Measurements from ENCODE around the gene CARMIL1.

The CARMIL1 gene

DNA sequence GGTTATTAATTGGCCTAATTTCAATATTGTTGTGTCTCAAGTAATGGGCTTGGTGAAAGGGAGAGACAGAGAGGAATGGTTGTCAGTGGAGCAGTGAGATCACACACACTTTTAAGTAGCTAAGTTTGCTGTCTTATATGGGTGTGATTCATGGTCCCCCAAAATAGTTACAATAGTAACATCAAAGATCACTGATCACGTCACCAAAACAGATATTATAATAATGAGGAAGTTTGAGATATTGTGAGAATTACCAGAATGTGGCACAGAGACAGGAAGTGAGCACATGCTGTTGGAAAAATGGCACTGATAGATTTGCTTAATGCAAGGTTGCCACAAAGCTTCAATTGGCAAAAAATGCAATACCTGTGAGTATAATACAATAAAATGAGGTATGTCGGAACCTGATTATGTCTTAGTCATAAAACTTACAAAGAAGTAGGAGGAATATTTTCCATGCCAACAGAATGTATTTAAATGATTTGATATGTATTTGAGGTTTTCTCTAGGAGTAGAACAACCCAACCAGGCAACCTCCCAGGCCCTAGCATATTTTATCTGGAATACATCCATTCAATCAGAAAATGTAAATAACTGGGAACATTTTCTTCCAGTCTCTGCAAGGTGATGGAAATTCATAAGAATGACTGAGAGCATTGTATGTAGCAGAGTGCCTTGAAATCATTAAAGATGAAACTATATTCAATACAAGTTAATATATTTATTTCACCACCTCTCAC, 167.8 kb downstream of the CARMIL1 start:
- Histone ChIP-seq H3K27ac (ENCODE audit: low read depth, low read length) (no peak overlapping the region), H3K27me3 (ENCODE audit: insufficient read depth, low read length) (no peaks in the 10 kb centered on the region), H3K4me1 (ENCODE audit: insufficient read depth, low read length) (peaks cover 36% of the 10 kb centered on the region), H3K36me3 (ENCODE audit: insufficient read depth, low read length) (no peaks in the 10 kb centered on the region), H3K9ac (ENCODE audit: low read depth, low read length) (no peak overlapping the region), H3K9me3 (ENCODE audit: insufficient read depth, low read depth, low read length) (peaks cover 5% of the 10 kb centered on the region; the same call in 1 of the 2 replicates), H3K4me3 (ENCODE audit: low read length) (no peak overlapping the region)
- WGBS: 100% methylated on average over 1 of the region's 2 CpGs

DNA sequence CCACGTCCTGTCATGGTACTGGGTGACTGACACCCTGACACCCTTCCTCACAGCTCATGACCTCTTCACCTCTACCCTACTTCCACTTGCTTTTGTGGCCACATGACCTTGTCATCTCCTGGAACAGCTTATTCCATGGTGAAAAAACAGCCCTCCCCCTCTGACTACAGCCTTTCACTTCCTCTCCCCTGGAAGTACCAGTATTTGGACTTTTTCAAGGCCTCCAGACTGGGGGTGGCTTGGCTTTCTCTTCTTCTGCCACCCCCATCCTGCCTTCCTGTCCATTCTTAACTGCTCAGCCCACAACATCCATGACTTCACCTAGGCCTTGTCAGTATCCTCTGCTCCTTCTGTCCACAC, 168.4 kb downstream of the CARMIL1 start:
- no peaks in the 10 kb centered on the region for H3K27me3 ChIP-seq (ENCODE audit: insufficient read depth, low read length)
- H3K9ac ChIP-seq (ENCODE audit: low read depth, low read length): no peak overlapping the region
- H3K4me3 ChIP-seq (ENCODE audit: low read length): no peak overlapping the region
- peaks cover 31% of the 10 kb centered on the region for H3K4me1 ChIP-seq (ENCODE audit: insufficient read depth, low read length)
- no peaks in the 10 kb centered on the region for H3K36me3 ChIP-seq (ENCODE audit: insufficient read depth, low read length)
- 87% methylated on average over 1 of the region's 1 CpG for WGBS
- peaks cover 5% of the 10 kb centered on the region; the same call in 1 of the 2 replicates for H3K9me3 ChIP-seq (ENCODE audit: insufficient read depth, low read depth, low read length)
- no peak overlapping the region for H3K27ac ChIP-seq (ENCODE audit: low read depth, low read length)

DNA sequence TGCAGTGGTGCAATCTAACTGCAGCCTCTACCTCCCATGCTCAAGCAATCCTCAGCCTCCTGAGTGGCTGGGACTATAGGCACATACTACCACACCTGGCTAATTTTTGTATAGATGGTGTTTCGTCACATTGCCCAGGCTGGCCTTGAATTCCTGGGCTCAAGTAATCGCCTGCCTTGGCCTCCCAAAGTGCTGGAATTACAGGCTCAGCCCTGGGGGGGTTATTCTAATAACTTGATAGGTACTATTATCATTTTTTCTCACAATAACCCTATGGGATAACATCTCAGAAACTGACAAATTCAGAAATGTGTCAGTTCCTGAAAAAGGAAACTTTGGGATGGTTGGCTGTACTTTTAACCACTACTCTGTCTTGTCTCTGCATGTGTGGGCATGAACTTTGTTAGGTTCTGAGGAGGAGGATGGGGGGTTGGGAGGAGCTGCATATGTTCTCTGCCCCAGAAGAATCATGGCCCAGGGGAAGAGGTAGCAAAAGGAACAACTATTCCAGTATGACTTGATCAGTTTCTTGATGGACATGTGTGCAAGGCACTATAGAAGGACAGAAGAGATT, 169.9 kb downstream of the CARMIL1 start:
- Histone ChIP-seq H3K9ac (ENCODE audit: low read depth, low read length) (no peak overlapping the region), H3K36me3 (ENCODE audit: insufficient read depth, low read length) (no peaks in the 10 kb centered on the region), H3K9me3 (ENCODE audit: insufficient read depth, low read depth, low read length) (peaks cover 5% of the 10 kb centered on the region; the same call in 1 of the 2 replicates), H3K27me3 (ENCODE audit: insufficient read depth, low read length) (no peaks in the 10 kb centered on the region), H3K4me3 (ENCODE audit: low read length) (no peak overlapping the region), H3K27ac (ENCODE audit: low read depth, low read length) (no peak overlapping the region), H3K4me1 (ENCODE audit: insufficient read depth, low read length) (peaks cover 31% of the 10 kb centered on the region)
- 81% methylated on average over 2 of the region's 2 CpGs for WGBS

DNA sequence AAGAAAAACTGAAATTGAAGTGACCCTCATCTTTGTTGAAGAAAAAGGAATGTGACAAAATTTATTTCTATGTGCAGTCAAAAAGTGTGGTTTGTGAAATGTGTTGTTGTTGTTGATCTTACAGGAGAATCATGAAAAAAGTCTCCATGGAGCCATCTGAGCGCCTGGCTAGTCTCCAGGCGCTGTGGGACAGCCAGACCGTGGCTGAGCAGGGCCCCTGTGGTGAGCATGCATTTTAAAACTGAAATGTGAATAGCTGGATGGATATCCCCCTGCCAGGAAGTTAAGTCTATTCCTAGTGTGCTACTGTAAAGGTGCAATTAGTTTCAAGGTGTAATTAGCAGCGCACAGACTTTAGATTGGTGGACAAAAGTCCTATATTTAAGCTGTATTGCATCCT, 170.6 kb downstream of the CARMIL1 start:
- peaks cover 5% of the 10 kb centered on the region; the same call in 1 of the 2 replicates for H3K9me3 ChIP-seq (ENCODE audit: insufficient read depth, low read depth, low read length)
- 4% methylated on average over 4 of the region's 4 CpGs for WGBS
- H3K36me3 ChIP-seq (ENCODE audit: insufficient read depth, low read length): no peaks in the 10 kb centered on the region
- no peaks in the 10 kb centered on the region for H3K27me3 ChIP-seq (ENCODE audit: insufficient read depth, low read length)
- no peak overlapping the region for H3K9ac ChIP-seq (ENCODE audit: low read depth, low read length)
- peaks cover 31% of the 10 kb centered on the region for H3K4me1 ChIP-seq (ENCODE audit: insufficient read depth, low read length)
- H3K27ac ChIP-seq (ENCODE audit: low read depth, low read length): no peak overlapping the region; the same call in 1 of the 2 replicates
- H3K4me3 ChIP-seq (ENCODE audit: low read length): 0 out of 2 replicates have a peak overlapping the region, but pooled peaks have one; percentile 8

- Histone ChIP-seq H3K27me3 (ENCODE audit: insufficient read depth, low read length) (no peaks in the 10 kb centered on the region), H3K4me3 (ENCODE audit: low read length) (no peak overlapping the region), H3K4me1 (ENCODE audit: insufficient read depth, low read length) (peaks cover 31% of the 10 kb centered on the region), H3K36me3 (ENCODE audit: insufficient read depth, low read length) (no peaks in the 10 kb centered on the region), H3K9me3 (ENCODE audit: insufficient read depth, low read depth, low read length) (peaks cover 5% of the 10 kb centered on the region; the same call in 1 of the 2 replicates), H3K9ac (ENCODE audit: low read depth, low read length) (no peak overlapping the region), H3K27ac (ENCODE audit: low read depth, low read length) (no peak overlapping the region; the same call in 1 of the 2 replicates)
These were observed 171.5 kb downstream of the CARMIL1 start for GRCh38 chr6:25450469-25451198.

GRCh38 chr6:25452031-25452430, 172.9 kb downstream of the CARMIL1 start:
- no peak overlapping the region for H3K9ac ChIP-seq (ENCODE audit: low read depth, low read length)
- no peak overlapping the region for H3K27ac ChIP-seq (ENCODE audit: low read depth, low read length)
- 94% methylated on average over 3 of the region's 3 CpGs for WGBS
- peaks cover 31% of the 10 kb centered on the region for H3K4me1 ChIP-seq (ENCODE audit: insufficient read depth, low read length)
- no peaks in the 10 kb centered on the region for H3K27me3 ChIP-seq (ENCODE audit: insufficient read depth, low read length)
- no peak overlapping the region for H3K4me3 ChIP-seq (ENCODE audit: low read length)
- no peaks in the 10 kb centered on the region for H3K36me3 ChIP-seq (ENCODE audit: insufficient read depth, low read length)
- no peaks in the 10 kb centered on the region for H3K9me3 ChIP-seq (ENCODE audit: insufficient read depth, low read depth, low read length)

GRCh38 chr6:25453288-25453687, 174.1 kb downstream of the CARMIL1 start:
- Histone ChIP-seq H3K4me3 (ENCODE audit: low read length) (no peak overlapping the region), H3K9ac (ENCODE audit: low read depth, low read length) (no peak overlapping the region), H3K27me3 (ENCODE audit: insufficient read depth, low read length) (no peaks in the 10 kb centered on the region), H3K9me3 (ENCODE audit: insufficient read depth, low read depth, low read length) (no peaks in the 10 kb centered on the region), H3K4me1 (ENCODE audit: insufficient read depth, low read length) (peaks cover 27% of the 10 kb centered on the region), H3K27ac (ENCODE audit: low read depth, low read length) (no peak overlapping the region), H3K36me3 (ENCODE audit: insufficient read depth, low read length) (no peaks in the 10 kb centered on the region)
- WGBS: 89% methylated on average over 2 of the region's 2 CpGs

- no peaks in the 10 kb centered on the region for H3K9me3 ChIP-seq (ENCODE audit: insufficient read depth, low read depth, low read length)
- no peak overlapping the region for H3K4me3 ChIP-seq (ENCODE audit: low read length)
- peaks cover 18% of the 10 kb centered on the region for H3K4me1 ChIP-seq (ENCODE audit: insufficient read depth, low read length)
- WGBS: 90% methylated on average over 1 of the region's 1 CpG
- H3K27ac ChIP-seq (ENCODE audit: low read depth, low read length): no peak overlapping the region
- no peaks in the 10 kb centered on the region for H3K36me3 ChIP-seq (ENCODE audit: insufficient read depth, low read length)
- no peak overlapping the region for H3K9ac ChIP-seq (ENCODE audit: low read depth, low read length)
- no peaks in the 10 kb centered on the region for H3K27me3 ChIP-seq (ENCODE audit: insufficient read depth, low read length)
These were observed 175.0 kb downstream of the CARMIL1 start for GRCh38 chr6:25454136-25454535.

- no peak overlapping the region for H3K9ac ChIP-seq (ENCODE audit: low read depth, low read length)
- H3K27me3 ChIP-seq (ENCODE audit: insufficient read depth, low read length): no peaks in the 10 kb centered on the region
- peaks cover 9% of the 10 kb centered on the region for H3K4me1 ChIP-seq (ENCODE audit: insufficient read depth, low read length)
- H3K4me3 ChIP-seq (ENCODE audit: low read length): no peak overlapping the region
- H3K27ac ChIP-seq (ENCODE audit: low read depth, low read length): no peak overlapping the region
- no peaks in the 10 kb centered on the region for H3K9me3 ChIP-seq (ENCODE audit: insufficient read depth, low read depth, low read length)
- H3K36me3 ChIP-seq (ENCODE audit: insufficient read depth, low read length): no peaks in the 10 kb centered on the region
- 65% methylated on average over 3 of the region's 3 CpGs for WGBS
These were observed 177.3 kb downstream of the CARMIL1 start for GRCh38 chr6:25456249-25457040.

DNA sequence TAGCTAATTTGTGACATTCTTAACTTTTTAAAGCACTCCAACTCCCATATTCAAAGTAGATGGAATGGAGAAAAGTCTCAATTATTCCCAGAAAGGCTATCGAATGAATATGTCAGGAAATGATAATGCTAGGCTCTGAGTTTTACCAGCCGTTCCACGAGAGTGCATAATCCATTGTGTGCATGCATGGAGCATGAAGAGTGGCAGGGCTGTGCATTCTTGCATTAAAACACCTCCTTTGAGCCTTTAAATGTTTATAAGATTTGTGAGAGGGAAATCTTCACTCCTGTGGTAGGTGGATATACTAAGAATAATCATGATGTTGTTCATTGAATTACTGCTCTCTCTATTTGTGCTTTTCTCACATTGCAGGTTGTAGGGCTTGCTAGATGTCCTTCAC, 178.3 kb downstream of the CARMIL1 start:
- H3K36me3 ChIP-seq (ENCODE audit: insufficient read depth, low read length): no peaks in the 10 kb centered on the region
- 90% methylated on average over 3 of the region's 3 CpGs for WGBS
- no peak overlapping the region for H3K4me3 ChIP-seq (ENCODE audit: low read length)

DNA sequence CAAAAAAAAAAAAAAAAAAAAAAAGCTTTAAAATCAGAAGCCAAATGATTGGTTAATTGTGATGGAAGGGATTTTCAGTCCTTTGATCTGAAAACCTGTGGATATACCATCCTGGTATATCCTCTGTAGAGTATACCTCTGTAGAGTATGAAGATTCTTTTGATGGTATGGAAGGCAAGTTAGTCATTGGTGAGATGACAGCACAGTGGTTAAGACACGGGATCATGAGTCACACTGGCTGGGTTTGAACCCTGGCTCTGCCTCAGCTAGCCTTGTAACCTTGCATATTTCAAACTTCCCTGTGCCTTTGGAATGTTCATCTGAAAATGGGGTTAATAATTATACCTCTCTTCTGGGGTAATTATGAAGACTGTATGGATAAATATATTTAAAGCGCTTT, 179.3 kb downstream of the CARMIL1 start:
- H3K4me1 ChIP-seq (ENCODE audit: insufficient read depth, low read length): peaks cover 29% of the 10 kb centered on the region
- H3K4me3 ChIP-seq (ENCODE audit: low read length): no peak overlapping the region
- H3K27me3 ChIP-seq (ENCODE audit: insufficient read depth, low read length): no peaks in the 10 kb centered on the region
- no peak overlapping the region for H3K9ac ChIP-seq (ENCODE audit: low read depth, low read length)
- H3K36me3 ChIP-seq (ENCODE audit: insufficient read depth, low read length): no peaks in the 10 kb centered on the region
- H3K27ac ChIP-seq (ENCODE audit: low read depth, low read length): no peak overlapping the region
- no peaks in the 10 kb centered on the region for H3K9me3 ChIP-seq (ENCODE audit: insufficient read depth, low read depth, low read length)
- 94% methylated on average over 1 of the region's 2 CpGs for WGBS

More for the DNA sequence above, 178.3 kb downstream of the CARMIL1 start:
- Histone ChIP-seq H3K27me3 (ENCODE audit: insufficient read depth, low read length) (no peaks in the 10 kb centered on the region), H3K4me1 (ENCODE audit: insufficient read depth, low read length) (peaks cover 19% of the 10 kb centered on the region), H3K9me3 (ENCODE audit: insufficient read depth, low read depth, low read length) (no peaks in the 10 kb centered on the region), H3K27ac (ENCODE audit: low read depth, low read length) (no peak overlapping the region), H3K9ac (ENCODE audit: low read depth, low read length) (no peak overlapping the region)
